ENCODE data around the gene OXCT2. TPM values are rescaled to one million over a fixed set of nuclear protein-coding genes. Genes with fewer than 3 reads are reported as not detected.

The OXCT2 gene
- total RNA-seq, 1 experiment from 2014 or later = 2.3 TPM

DNA sequence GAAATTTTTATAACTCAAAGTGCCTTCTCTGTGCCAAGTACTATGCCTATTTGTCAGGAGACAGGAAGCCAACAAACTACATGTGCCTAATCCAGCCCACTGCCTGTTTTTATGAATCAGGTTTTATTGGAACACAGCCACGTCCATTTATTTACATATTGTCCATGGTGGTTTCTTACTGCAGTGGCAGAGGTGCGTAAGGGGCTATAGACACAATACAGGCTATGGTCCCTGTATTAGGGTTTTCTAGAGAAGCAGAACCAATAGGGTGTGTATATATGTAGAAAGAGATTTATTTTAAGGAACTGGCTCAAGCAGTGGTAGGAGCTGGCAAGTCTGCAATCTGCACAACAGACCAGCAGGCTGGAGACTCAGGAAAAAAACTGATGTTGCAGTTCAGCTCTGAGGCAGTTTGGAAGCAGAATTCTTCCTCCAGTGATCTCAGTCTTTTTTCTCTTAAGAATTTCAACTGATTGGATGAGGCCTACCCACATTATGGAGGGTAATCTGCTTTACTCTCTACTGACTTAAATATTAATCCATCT lies 17.1 kb downstream of the OXCT2 start:
- Mint-ChIP-seq H3K4me3 (no peak overlapping the region), H3K4me1 (no peaks in the 10 kb centered on the region), H3K9me3 (no peaks in the 10 kb centered on the region), H3K27ac (no peak overlapping the region), H3K27me3 (ENCODE audit: low read depth) (no peaks in the 10 kb centered on the region), H3K36me3 (peaks cover 61% of the 10 kb centered on the region)
- ATAC-seq (no peak), DNase-seq (ENCODE audit: low spot score) (no peak)
- POLR2A ChIA-PET = no interaction called here
- TF ChIP-seq, protein P1, sequence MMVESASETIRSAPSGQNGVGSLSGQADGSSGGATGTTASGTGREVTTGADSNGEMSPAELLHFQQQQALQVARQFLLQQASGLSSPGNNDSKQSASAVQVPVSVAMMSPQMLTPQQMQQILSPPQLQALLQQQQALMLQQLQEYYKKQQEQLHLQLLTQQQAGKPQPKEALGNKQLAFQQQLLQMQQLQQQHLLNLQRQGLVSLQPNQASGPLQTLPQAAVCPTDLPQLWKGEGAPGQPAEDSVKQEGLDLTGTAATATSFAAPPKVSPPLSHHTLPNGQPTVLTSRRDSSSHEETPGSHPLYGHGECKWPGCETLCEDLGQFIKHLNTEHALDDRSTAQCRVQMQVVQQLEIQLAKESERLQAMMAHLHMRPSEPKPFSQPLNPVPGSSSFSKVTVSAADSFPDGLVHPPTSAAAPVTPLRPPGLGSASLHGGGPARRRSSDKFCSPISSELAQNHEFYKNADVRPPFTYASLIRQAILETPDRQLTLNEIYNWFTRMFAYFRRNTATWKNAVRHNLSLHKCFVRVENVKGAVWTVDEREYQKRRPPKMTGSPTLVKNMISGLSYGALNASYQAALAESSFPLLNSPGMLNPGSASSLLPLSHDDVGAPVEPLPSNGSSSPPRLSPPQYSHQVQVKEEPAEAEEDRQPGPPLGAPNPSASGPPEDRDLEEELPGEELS (CRISPR knock-in tag; IDR thresholded peaks at IDR 0.05) = no peak
- TF ChIP-seq, protein P2, sequence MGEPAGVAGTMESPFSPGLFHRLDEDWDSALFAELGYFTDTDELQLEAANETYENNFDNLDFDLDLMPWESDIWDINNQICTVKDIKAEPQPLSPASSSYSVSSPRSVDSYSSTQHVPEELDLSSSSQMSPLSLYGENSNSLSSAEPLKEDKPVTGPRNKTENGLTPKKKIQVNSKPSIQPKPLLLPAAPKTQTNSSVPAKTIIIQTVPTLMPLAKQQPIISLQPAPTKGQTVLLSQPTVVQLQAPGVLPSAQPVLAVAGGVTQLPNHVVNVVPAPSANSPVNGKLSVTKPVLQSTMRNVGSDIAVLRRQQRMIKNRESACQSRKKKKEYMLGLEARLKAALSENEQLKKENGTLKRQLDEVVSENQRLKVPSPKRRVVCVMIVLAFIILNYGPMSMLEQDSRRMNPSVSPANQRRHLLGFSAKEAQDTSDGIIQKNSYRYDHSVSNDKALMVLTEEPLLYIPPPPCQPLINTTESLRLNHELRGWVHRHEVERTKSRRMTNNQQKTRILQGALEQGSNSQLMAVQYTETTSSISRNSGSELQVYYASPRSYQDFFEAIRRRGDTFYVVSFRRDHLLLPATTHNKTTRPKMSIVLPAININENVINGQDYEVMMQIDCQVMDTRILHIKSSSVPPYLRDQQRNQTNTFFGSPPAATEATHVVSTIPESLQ (CRISPR knock-in tag; IDR thresholded peaks at IDR 0.05) = no peak
- TF ChIP-seq CREM (CRISPR knock-in tag; IDR thresholded peaks at IDR 0.05) (no peak), IRF2 (CRISPR knock-in tag; IDR thresholded peaks at IDR 0.05; ENCODE audit: borderline replicate concordance, low read depth) (no peak), STAT6 (CRISPR knock-in tag; conservative IDR thresholded peaks at IDR 0.05; ENCODE audit: low read depth) (no peak), TCF7 (CRISPR knock-in tag; IDR thresholded peaks at IDR 0.05; ENCODE audit: low read depth) (no peak), TEAD1 (CRISPR knock-in tag; IDR thresholded peaks at IDR 0.05) (no peak), SOX15 (CRISPR knock-in tag; IDR thresholded peaks at IDR 0.05) (no peak), ZNF396 (CRISPR knock-in tag; IDR thresholded peaks at IDR 0.05; ENCODE audit: borderline replicate concordance) (no peak), CREB1 (CRISPR knock-in tag; IDR thresholded peaks at IDR 0.05) (no peak), EMX1 (CRISPR knock-in tag; IDR thresholded peaks at IDR 0.05) (no peak), ATF2 (CRISPR knock-in tag; IDR thresholded peaks at IDR 0.05; ENCODE audit: borderline replicate concordance, low read depth) (no peak)
- TF ChIP-seq, protein P3, sequence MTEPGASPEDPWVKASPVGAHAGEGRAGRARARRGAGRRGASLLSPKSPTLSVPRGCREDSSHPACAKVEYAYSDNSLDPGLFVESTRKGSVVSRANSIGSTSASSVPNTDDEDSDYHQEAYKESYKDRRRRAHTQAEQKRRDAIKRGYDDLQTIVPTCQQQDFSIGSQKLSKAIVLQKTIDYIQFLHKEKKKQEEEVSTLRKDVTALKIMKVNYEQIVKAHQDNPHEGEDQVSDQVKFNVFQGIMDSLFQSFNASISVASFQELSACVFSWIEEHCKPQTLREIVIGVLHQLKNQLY (CRISPR knock-in tag; IDR thresholded peaks at IDR 0.05) = no peak
- CTCF ChIA-PET = no interaction called here

- no peaks in the 10 kb centered on the region for H3K9me3 Mint-ChIP-seq
- no peak overlapping the region for H3K4me3 Mint-ChIP-seq
- H3K27ac Mint-ChIP-seq = no peak overlapping the region
- no peak for TF ChIP-seq SMAD3 (CRISPR knock-in tag; IDR thresholded peaks at IDR 0.05; ENCODE audit: borderline replicate concordance)
- no peak for TF ChIP-seq HMGA2 (CRISPR knock-in tag; IDR thresholded peaks at IDR 0.05)
- TF ChIP-seq FOXJ3 (CRISPR knock-in tag; IDR thresholded peaks at IDR 0.05; ENCODE audit: borderline replicate concordance) = no peak
- TF ChIP-seq CBFB (CRISPR knock-in tag; IDR thresholded peaks at IDR 0.05; ENCODE audit: low read depth) = no peak
- no peak for TF ChIP-seq RORB (CRISPR knock-in tag; IDR thresholded peaks at IDR 0.05)
- ChIA-PET CTCF (no interaction called here), POLR2A (no interaction called here)
- no peaks in the 10 kb centered on the region for H3K4me1 Mint-ChIP-seq
- H3K27me3 Mint-ChIP-seq (ENCODE audit: low read depth) = no peaks in the 10 kb centered on the region
- ATAC-seq (no peak), DNase-seq (ENCODE audit: low spot score) (no peak)
- peaks cover 63% of the 10 kb centered on the region for H3K36me3 Mint-ChIP-seq
Measured at GRCh38 chr1:39753132-39754025, 17.8 kb downstream of the OXCT2 start.
